Gastroesophageal sphincter (tissue), 4 donors: Measurements from ENCODE around the gene TFB2M. TPM values are rescaled to one million over a fixed set of nuclear protein-coding genes. Genes with fewer than 3 reads are reported as not detected.
"Not testable (repeated sequence)": the region's sequence is repeated elsewhere in the genome, so short reads cannot be mapped to it uniquely, and the experiment has no call there.

Experiments
- ATAC-seq: fragments of 150-250 bp; one replicate; pipeline ENCODE4 v1.9.1; 2016; ENCODE audit warnings: mild to moderate bottlenecking, moderate library complexity
- H3K27ac ChIP-seq, 4 donors: fragments of 200-600 bp; sonication (generic) in 3 of 4; 1 replicate in 3 of 4; 2 replicates in 1 of 4; pipeline ENCODE4 v1.5.1; 2016 to 2019
- H3K27me3 ChIP-seq: fragments of 200-600 bp; sonication (generic); one replicate; pipeline ENCODE4 v1.5.1; 2019
- H3K36me3 ChIP-seq, 2 donors: fragments of 200-600 bp; sonication (generic); one replicate each; pipeline ENCODE4 v1.5.1; 2019; ENCODE audit warnings: control low read depth in 1 of 2
- H3K4me1 ChIP-seq, 3 donors: fragments of 200-600 bp; sonication (generic); 1 replicate in 2 of 3; 2 replicates in 1 of 3; pipeline ENCODE4 v1.5.1; 2016 to 2019; ENCODE audit warnings: control low read depth in 2 of 3
- H3K4me3 ChIP-seq, 2 donors: fragments of 200-600 bp; sonication (generic); one replicate each; pipeline ENCODE4 v1.5.1; 2019; ENCODE audit warnings: mild to moderate bottlenecking in 1 of 2, moderate library complexity in 1 of 2
- H3K9me3 ChIP-seq, 3 donors: fragments of 200-600 bp; sonication (generic); one replicate each; pipeline ENCODE4 v1.5.1; 2017 to 2019; ENCODE audit warnings: control low read depth in 2 of 3
- EP300 ChIP-seq: sonication (generic); formaldehyde crosslinking; IDR thresholded peaks from one replicate; pipeline ENCODE4 v1.6.1; 2017; ENCODE audit warnings: antibody characterized with exemption, mild to moderate bottlenecking
- POLR2A ChIP-seq, 2 donors: fragments of 450-650 bp; IDR thresholded peaks; one replicate each; pipeline ENCODE4 v1.6.1; 2017; ENCODE audit warnings: antibody characterized with exemption in 2 of 2, mild to moderate bottlenecking in 2 of 2, moderate library complexity in 1 of 2
- POLR2AphosphoS5 ChIP-seq: sonication (generic); formaldehyde crosslinking; IDR thresholded peaks from one replicate; pipeline ENCODE4 v1.6.1; 2017; ENCODE audit warnings: antibody characterized with exemption
- WGBS, 2 donors: methylation state at CpG; one replicate each; pipeline ENCODE4 v1.1.5; 2018; ENCODE audit warnings: low coverage in 1 of 2; 5-methylcytosine and 5-hydroxymethylcytosine counted together
- total RNA-seq, 4 donors: library from RNA; depleted of rRNA; stranded (reverse); fragments of >200 nt; gene quantifications; one replicate each; pipeline ENCODE4 v1.1.0, GENCODE V29; 2016
- TF ChIP-seq, protein P1 (sequence below), 4 experiments: fragments of 200-600 bp in 2 of 4; fragments of 450-650 bp in 2 of 4; sonication (generic) in 1 of 4; IDR thresholded peaks; one replicate each; pipeline ENCODE4 v1.5.1; 2017 to 2019; ENCODE audit warnings: antibody characterized with exemption in 4 of 4, mild to moderate bottlenecking in 2 of 4, moderate library complexity in 2 of 4

TFB2M gene
- total RNA-seq, 4 donors from 2014 or later, result 7.4 to 12.8 (median 10.2) TPM

DNA sequence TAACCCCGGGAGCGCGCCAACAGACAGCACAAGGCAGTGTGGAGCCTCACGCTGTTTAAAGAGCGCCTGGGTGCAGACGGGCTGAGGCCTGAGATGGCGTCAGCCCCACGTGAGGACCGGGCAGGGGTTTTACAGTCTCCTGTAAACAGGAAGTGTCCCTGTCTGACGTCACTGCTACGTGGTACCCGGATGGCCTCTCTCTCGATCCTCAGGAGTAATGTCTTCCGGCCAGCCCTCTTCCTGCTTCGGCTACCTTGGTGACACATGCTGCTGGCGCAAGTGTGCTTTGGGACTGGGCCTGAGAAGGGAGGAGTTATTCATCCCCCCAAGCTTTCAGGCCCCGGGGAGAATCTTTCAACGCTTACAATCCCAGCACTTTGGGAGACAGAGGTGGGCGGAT lies 41.4 kb upstream of the TFB2M start:
- peak overlapping the region in 3 of 4 donors; percentile 47 to 87 (median 84) for H3K27ac ChIP-seq

DNA sequence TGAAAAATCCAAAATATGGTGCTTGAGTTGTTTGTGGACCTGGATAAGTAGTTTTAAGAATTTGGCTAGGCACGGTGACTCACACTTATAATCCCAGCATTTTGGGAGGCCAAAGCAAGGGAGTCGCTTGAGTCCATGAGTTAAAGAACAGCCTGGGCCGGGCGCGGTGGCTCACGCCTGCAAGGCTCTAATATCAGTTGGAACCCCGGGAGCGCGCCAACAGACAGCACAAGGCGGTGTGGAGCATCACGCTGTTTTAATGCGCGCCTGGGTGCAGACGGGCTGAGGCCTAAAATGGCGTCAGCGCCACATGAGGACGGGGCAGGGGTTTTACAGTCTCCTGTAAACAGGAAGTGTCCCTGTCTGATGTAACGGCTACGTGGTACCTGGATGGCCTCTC lies 39.2 kb upstream of the TFB2M start:
- H3K27ac ChIP-seq, H3K9me3 ChIP-seq, H3K27me3 ChIP-seq, ATAC-seq, H3K4me3 ChIP-seq, H3K36me3 ChIP-seq: not testable (repeated sequence)
- peaks cover 3 to 45% (median 10%) of the 10 kb centered on the region in 3 donors for H3K4me1 ChIP-seq
- WGBS, 2 donors, result 91 to 96% methylated on average over 2 to 7 of the region's 19 CpGs

More for the DNA sequence above, 41.4 kb upstream of the TFB2M start:
- no peak overlapping the region for H3K4me3 ChIP-seq
- no peak for ATAC-seq
- no peaks in the 10 kb centered on the region for H3K36me3 ChIP-seq
- 80% methylated on average over 1 of the region's 19 CpGs; no CpG with 5 or more reads in 1 of the 2 donors for WGBS, 2 donors
- no peaks in the 10 kb centered on the region for H3K27me3 ChIP-seq
- TF ChIP-seq POLR2A (IDR thresholded peaks at IDR 0.05) (no peak), EP300 (no peak)
- TF ChIP-seq, protein P1, sequence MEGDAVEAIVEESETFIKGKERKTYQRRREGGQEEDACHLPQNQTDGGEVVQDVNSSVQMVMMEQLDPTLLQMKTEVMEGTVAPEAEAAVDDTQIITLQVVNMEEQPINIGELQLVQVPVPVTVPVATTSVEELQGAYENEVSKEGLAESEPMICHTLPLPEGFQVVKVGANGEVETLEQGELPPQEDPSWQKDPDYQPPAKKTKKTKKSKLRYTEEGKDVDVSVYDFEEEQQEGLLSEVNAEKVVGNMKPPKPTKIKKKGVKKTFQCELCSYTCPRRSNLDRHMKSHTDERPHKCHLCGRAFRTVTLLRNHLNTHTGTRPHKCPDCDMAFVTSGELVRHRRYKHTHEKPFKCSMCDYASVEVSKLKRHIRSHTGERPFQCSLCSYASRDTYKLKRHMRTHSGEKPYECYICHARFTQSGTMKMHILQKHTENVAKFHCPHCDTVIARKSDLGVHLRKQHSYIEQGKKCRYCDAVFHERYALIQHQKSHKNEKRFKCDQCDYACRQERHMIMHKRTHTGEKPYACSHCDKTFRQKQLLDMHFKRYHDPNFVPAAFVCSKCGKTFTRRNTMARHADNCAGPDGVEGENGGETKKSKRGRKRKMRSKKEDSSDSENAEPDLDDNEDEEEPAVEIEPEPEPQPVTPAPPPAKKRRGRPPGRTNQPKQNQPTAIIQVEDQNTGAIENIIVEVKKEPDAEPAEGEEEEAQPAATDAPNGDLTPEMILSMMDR (IDR thresholded peaks at IDR 0.05), result no peak
- H3K4me1 ChIP-seq, result peaks cover 10 to 51% (median 12%) of the 10 kb centered on the region in 3 donors
- no peaks in the 10 kb centered on the region for H3K9me3 ChIP-seq

DNA sequence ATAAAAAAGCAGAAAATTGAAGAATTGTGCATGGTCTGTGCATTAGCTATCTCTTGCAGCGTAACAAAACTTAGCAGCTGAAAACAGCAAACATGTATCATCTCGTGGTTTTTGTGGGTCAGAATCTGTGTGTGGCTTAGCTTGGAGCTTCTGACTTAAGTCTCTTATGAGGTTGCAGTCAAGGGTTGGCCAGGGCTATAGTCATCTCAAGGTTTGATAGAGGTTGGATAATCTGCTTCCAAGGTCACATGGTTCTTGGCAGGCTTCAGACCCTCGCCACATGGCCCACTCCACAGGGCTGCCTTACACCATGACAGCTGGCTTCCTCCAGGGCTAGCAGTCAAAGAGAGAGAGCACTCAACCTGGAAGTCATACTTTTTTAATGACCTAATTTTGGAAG lies 36.1 kb upstream of the TFB2M start:
- Histone ChIP-seq H3K4me3 (no peak overlapping the region), H3K4me1 (peaks cover 8 to 46% (median 10%) of the 10 kb centered on the region in 3 donors), H3K27ac (no peak overlapping the region), H3K36me3 (no peaks in the 10 kb centered on the region), H3K9me3 (no peaks in the 10 kb centered on the region), H3K27me3 (no peaks in the 10 kb centered on the region)
- 74 to 86% methylated on average over 2 to 3 of the region's 3 CpGs for whole genome bisulfite sequencing, 2 donors
- TF ChIP-seq POLR2A (IDR thresholded peaks at IDR 0.05) (no peak), EP300 (no peak), POLR2AphosphoS5 (no peak)
- TF ChIP-seq, protein P1 (IDR thresholded peaks at IDR 0.05), result no peak
- no peak for ATAC-seq

DNA sequence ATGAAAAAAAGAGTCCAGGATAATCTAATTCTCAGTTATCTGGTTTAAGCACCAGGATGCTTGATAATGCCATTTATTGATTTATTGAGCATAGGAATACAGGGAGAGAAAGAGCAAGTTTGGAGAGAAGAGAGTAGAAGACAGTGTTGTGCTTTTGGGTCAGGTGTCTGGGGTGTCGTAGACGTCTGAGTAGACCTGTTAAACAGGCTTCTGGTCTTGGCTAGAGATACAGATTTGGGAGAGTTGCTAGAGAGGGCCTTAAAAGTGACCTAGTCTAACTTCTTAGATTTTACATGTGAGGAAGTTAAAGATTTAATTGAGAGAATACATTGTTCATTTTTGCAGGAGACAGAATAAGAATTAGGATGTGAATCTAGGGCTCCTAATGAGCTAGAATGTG lies 34.5 kb upstream of the TFB2M start:
- H3K36me3 ChIP-seq, result no peaks in the 10 kb centered on the region
- H3K4me1 ChIP-seq, result peaks cover 12 to 61% (median 13%) of the 10 kb centered on the region in 3 donors
- H3K9me3 ChIP-seq, result no peaks in the 10 kb centered on the region
- TF ChIP-seq, protein P1 (IDR thresholded peaks at IDR 0.05), result no peak
- TF ChIP-seq EP300 (no peak), POLR2A (IDR thresholded peaks at IDR 0.05) (no peak), POLR2AphosphoS5 (no peak)
- WGBS, 2 donors, result 73 to 85% methylated on average over 2 of the region's 2 CpGs
- no peak for ATAC-seq
- H3K27ac ChIP-seq, result no peak overlapping the region
- no peaks in the 10 kb centered on the region for H3K27me3 ChIP-seq
- no peak overlapping the region for H3K4me3 ChIP-seq

DNA sequence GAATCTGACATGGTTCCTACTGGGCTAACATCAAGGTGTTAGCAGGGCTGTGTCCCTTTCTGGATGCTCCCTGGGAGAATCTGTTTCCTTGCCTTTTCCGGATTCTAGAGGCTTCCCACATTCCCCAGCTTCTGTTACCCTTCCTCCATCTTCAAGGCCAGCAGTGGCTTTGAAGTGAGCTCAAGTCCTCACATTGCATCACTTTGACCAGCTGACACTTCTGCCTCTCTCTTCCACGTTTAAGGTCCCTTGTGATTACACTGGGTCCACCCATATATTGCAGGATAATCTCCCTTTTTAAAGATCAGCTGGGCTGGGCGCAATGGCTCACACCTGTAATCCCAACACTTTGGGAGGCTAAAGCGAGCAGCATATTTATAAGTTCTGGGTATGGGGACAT lies 33.3 kb upstream of the TFB2M start:
- no peak for ATAC-seq

More for the DNA sequence above, 33.3 kb upstream of the TFB2M start:
- no peak for TF ChIP-seq EP300
- TF ChIP-seq POLR2A (IDR thresholded peaks at IDR 0.05), result no peak
- TF ChIP-seq, protein P1 (IDR thresholded peaks at IDR 0.05), result no peak
- no peak for TF ChIP-seq POLR2AphosphoS5
- 73 to 100% methylated on average over 1 to 4 of the region's 4 CpGs for WGBS, 2 donors
- peaks cover 0 to 3% of the 10 kb centered on the region in 2 donors for H3K36me3 ChIP-seq
- H3K4me1 ChIP-seq, result peaks cover 12 to 73% (median 15%) of the 10 kb centered on the region in 3 donors
- no peak overlapping the region for H3K4me3 ChIP-seq
- H3K9me3 ChIP-seq, result no peaks in the 10 kb centered on the region
- H3K27ac ChIP-seq, result peak overlapping the region in 1 of 4 donors; percentile 71
- H3K27me3 ChIP-seq, result no peaks in the 10 kb centered on the region
